ENCODE measurements around the gene COTL1.
"Not testable (repeated sequence)": the region's sequence is repeated elsewhere in the genome, so short reads cannot be mapped to it uniquely, and the experiment has no call there.

COTL1 gene

DNA sequence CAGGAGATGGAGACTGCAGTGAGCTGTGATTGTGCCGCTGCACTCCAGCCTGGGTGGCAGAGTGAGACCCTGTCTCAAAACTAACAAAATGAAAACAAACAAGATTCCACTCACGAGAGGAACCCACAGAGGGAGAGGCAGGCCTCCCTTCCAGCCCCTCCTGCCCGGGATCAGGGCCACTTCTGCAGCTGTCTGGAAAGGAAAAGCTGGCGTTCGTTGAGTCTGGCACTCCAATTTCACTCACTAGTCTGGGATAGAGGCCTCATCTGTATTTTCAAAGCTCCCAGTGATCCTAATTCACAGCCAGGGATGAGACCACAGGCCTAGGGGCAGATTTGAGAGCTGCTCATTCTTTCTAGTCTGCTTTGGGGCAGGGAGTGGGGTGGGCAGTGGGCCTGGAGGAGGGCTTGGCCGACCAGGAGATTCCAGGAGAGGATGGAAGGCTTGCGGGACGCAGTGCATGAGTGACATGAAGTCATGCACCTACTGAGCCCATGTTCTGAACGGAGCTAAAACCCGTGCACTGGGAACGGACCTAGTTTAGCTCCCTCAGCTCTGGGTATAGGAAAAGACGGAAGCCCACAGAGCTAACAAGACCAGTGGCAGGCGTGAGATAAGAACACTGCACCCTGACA lies 54.0 kb downstream of the COTL1 start:
- TF ChIP-seq, protein P1, sequence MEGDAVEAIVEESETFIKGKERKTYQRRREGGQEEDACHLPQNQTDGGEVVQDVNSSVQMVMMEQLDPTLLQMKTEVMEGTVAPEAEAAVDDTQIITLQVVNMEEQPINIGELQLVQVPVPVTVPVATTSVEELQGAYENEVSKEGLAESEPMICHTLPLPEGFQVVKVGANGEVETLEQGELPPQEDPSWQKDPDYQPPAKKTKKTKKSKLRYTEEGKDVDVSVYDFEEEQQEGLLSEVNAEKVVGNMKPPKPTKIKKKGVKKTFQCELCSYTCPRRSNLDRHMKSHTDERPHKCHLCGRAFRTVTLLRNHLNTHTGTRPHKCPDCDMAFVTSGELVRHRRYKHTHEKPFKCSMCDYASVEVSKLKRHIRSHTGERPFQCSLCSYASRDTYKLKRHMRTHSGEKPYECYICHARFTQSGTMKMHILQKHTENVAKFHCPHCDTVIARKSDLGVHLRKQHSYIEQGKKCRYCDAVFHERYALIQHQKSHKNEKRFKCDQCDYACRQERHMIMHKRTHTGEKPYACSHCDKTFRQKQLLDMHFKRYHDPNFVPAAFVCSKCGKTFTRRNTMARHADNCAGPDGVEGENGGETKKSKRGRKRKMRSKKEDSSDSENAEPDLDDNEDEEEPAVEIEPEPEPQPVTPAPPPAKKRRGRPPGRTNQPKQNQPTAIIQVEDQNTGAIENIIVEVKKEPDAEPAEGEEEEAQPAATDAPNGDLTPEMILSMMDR (IDR thresholded peaks at IDR 0.05): no peak
- no peak overlapping the region for H3K4me3 ChIP-seq
- H3K27ac ChIP-seq: no peak overlapping the region
- no peak for DNase-seq (ENCODE audit: low spot score)

DNA sequence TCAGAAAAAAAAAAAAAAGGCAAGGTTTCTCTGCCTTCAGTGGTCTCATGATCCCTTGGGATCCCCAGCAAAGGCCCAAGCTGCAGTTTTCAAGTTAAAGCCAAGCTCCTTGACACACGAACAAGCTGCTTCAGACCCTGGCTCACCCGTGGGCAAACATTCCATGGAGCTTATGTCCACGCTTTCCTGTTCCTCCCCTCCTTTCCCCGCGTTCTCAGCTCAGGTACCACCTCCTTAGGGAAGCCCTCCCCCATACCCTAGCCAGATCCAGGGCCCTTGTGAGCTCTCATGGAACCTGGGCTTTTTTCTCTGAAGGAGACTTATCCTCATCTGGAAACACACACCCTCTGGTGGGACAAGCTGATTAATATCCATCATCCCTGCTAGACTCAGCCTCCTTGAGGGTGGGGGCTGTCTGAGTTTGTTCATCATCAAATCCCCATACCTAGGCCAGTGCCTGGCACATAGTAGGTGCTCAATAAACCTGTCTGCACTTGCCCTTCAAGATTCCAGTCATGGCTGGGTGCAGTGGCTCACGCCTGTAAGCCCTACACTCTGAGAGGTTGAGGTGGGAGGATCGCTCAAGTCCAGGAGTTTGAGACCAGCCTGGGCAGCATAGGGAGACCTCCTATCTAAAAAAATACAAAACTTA lies 54.7 kb downstream of the COTL1 start:
- H3K4me3 ChIP-seq: no peak overlapping the region
- no peak for DNase-seq (ENCODE audit: low spot score)
- TF ChIP-seq, protein P1 (IDR thresholded peaks at IDR 0.05): no peak
- H3K27ac ChIP-seq: no peak overlapping the region

DNA sequence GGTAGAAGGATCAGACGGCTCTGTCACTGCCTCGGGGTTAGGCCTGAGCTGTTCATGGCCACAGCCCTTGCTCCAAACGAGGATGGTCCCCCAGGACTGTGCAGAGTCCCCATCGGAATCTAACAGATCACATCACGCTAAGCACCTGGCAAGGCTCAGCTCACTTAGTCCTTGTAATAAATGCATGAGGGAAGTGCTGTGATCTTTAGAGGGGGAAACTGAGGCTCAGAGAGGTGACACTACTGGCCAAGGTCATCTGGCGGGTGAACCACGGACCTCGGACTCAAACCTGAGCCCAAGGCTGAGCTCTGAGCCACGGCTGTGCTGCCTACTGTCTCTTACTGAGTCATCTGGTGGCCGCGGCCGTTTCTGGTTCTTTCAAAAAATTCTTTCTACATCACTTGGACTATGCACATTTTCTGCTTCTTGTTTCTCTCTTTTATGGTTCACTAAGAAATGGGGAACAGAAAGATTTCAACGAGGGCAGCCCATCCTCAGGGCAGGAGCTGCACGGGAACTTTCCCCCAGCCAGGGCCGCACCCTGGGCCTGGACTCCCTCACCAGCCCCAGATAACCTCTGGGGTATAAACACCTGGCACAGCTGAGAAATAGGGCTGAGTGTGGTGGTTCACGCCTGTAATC lies 55.6 kb downstream of the COTL1 start:
- no peak overlapping the region for H3K4me3 ChIP-seq
- no peak overlapping the region for H3K27ac ChIP-seq
- no peak for DNase-seq (ENCODE audit: low spot score)
- TF ChIP-seq, protein P1 (IDR thresholded peaks at IDR 0.05): no peak

DNA sequence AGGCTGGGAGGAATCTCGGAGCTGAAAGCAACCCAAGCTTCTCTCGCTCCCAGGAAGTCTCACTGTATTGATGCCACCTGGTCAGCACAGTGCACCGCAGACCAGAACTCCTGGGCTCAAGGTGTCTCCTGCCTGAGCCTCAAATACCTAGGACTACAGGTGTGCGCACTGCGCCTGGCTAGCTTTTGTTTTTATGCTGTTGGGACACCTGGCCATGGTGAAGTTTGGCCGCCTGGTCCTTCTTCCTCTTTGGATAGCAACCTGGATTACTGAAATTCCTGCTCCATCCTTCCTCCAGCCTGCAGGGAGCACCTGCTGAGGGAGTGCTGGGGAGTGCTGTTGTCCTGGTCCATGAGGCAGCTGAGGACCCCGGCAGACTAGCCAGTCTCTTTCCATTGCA lies 56.6 kb downstream of the COTL1 start:
- H3K4me3 ChIP-seq: no peak overlapping the region
- TF ChIP-seq, protein P1 (IDR thresholded peaks at IDR 0.05): no peak
- no peak overlapping the region for H3K27ac ChIP-seq
- no peak for DNase-seq (ENCODE audit: low spot score)

DNA sequence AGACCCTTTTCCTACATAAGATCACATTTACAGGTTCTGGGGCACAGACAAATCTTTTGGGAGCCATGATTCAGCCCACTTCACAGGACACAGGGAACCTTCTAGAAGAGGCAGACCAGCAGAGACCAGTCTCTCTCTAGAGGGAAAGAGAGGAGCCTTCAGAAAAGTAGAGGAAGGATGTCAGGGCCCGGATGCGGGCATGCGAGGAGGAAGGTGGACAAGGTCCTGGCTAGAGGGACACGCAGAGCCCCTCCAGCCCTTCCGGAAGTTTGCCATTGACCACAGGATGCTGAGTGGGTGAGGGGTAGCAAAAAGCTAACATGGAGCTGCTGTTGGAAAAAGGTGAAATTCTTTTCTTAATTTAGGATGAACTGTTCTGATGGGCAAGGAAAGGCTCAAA lies 57.6 kb downstream of the COTL1 start:
- Histone ChIP-seq H3K4me3 (no peak overlapping the region), H3K27ac (no peak overlapping the region)
- no peak for DNase-seq (ENCODE audit: low spot score)
- TF ChIP-seq, protein P1 (IDR thresholded peaks at IDR 0.05): no peak

DNA sequence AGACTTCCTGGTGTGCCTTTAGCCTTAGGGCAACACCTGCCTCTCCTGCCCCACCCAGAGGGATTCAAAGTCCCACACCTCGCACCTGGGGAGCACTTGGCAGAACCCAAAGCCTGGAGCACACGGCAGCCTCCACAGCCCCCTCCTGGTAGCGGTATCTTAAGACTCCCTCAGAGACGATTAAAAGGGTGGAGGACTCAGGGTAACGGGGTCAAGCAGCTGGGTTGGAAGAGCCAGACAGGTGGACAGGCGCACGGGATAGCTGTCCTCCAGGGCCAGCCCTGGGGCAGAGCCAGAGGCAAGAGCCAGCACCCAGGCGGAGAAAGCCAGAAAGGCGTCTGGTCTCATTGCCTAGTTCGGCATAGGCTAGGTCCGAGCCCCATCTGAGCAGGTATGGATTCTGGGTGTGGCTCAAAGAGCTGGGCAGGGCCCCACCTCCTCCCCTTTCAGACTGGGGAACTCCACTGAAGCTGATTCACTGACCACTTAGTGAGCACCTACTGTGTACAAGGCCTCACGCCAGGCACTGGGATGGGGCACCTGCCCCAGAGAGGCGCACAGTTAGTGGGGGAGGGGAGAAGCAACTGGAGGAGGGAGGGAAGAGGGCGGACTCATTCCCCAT lies 58.5 kb downstream of the COTL1 start:
- no peak for DNase-seq (ENCODE audit: low spot score)
- TF ChIP-seq, protein P1 (IDR thresholded peaks at IDR 0.05): no peak
- Histone ChIP-seq H3K27ac (no peak overlapping the region), H3K4me3 (no peak overlapping the region)

DNA sequence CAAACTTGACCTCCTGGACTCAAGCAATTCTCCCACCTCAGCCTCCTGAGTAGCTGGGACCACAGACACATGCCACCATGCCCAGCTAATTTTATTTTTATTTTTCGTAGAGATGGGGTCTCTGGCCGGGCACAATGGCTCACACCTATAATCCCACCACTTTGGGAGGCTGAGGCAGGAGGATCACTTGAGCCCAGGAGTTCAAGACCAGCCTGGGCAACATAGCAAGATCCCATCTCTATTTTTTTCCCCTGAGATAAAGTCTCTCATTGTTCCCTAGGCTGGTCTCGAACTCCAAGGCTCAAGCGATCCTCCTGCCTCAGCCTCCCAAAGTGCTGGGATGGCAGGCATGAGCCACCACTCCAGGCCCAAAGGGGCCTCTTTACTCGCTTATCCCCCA lies 59.0 kb downstream of the COTL1 start:
- not testable (repeated sequence) for H3K27ac ChIP-seq; H3K4me3 ChIP-seq; DNase-seq (ENCODE audit: low spot score)
